ENCODE measurements around the gene THEM5.

THEM5 gene

GRCh38 chr1:151828921-151829320 lies 24.6 kb downstream of the THEM5 start:
- Histone ChIP-seq H3K4me1 (ENCODE audit: insufficient read depth, low read length) (peaks cover 35% of the 10 kb centered on the region), H3K9me3 (ENCODE audit: control insufficient read depth, insufficient read depth, low read length) (no peaks in the 10 kb centered on the region), H3K36me3 (ENCODE audit: insufficient read depth, low read length) (no peaks in the 10 kb centered on the region), H3K9ac (ENCODE audit: low read depth, low read length) (no peak overlapping the region)

- Histone ChIP-seq H3K9ac (ENCODE audit: low read depth, low read length) (no peak overlapping the region), H3K9me3 (ENCODE audit: control insufficient read depth, insufficient read depth, low read length) (no peaks in the 10 kb centered on the region), H3K36me3 (ENCODE audit: insufficient read depth, low read length) (no peaks in the 10 kb centered on the region), H3K4me1 (ENCODE audit: insufficient read depth, low read length) (peaks cover 37% of the 10 kb centered on the region)
These were observed 25.7 kb downstream of the THEM5 start for GRCh38 chr1:151827853-151828252.

- H3K36me3 ChIP-seq (ENCODE audit: insufficient read depth, low read length): no peaks in the 10 kb centered on the region
- no peaks in the 10 kb centered on the region for H3K9me3 ChIP-seq (ENCODE audit: control insufficient read depth, insufficient read depth, low read length)
- no peak overlapping the region for H3K9ac ChIP-seq (ENCODE audit: low read depth, low read length)
- H3K4me1 ChIP-seq (ENCODE audit: insufficient read depth, low read length): peaks cover 41% of the 10 kb centered on the region
These were observed 27.5 kb downstream of the THEM5 start for GRCh38 chr1:151825751-151826660.

GRCh38 chr1:151825204-151825603 lies 28.3 kb downstream of the THEM5 start:
- Histone ChIP-seq H3K4me1 (ENCODE audit: insufficient read depth, low read length) (peaks cover 36% of the 10 kb centered on the region), H3K9ac (ENCODE audit: low read depth, low read length) (no peak overlapping the region), H3K9me3 (ENCODE audit: control insufficient read depth, insufficient read depth, low read length) (no peaks in the 10 kb centered on the region)

GRCh38 chr1:151823175-151823574 lies 30.3 kb downstream of the THEM5 start:
- H3K4me1 ChIP-seq (ENCODE audit: insufficient read depth, low read length): peaks cover 22% of the 10 kb centered on the region

More at GRCh38 chr1:151825204-151825603, 28.3 kb downstream of the THEM5 start:
- H3K36me3 ChIP-seq (ENCODE audit: insufficient read depth, low read length): no peaks in the 10 kb centered on the region

GRCh38 chr1:151822404-151822803 lies 31.1 kb downstream of the THEM5 start:
- peaks cover 19% of the 10 kb centered on the region for H3K4me1 ChIP-seq (ENCODE audit: insufficient read depth, low read length)
- H3K9me3 ChIP-seq (ENCODE audit: control insufficient read depth, insufficient read depth, low read length): no peaks in the 10 kb centered on the region
- H3K36me3 ChIP-seq (ENCODE audit: insufficient read depth, low read length): no peaks in the 10 kb centered on the region
- no peak overlapping the region for H3K9ac ChIP-seq (ENCODE audit: low read depth, low read length)

More at GRCh38 chr1:151823175-151823574, 30.3 kb downstream of the THEM5 start:
- Histone ChIP-seq H3K9ac (ENCODE audit: low read depth, low read length) (no peak overlapping the region), H3K9me3 (ENCODE audit: control insufficient read depth, insufficient read depth, low read length) (no peaks in the 10 kb centered on the region), H3K36me3 (ENCODE audit: insufficient read depth, low read length) (no peaks in the 10 kb centered on the region)

GRCh38 chr1:151820940-151821339 lies 32.6 kb downstream of the THEM5 start:
- Histone ChIP-seq H3K9ac (ENCODE audit: low read depth, low read length) (no peak overlapping the region), H3K36me3 (ENCODE audit: insufficient read depth, low read length) (no peaks in the 10 kb centered on the region), H3K4me1 (ENCODE audit: insufficient read depth, low read length) (peaks cover 14% of the 10 kb centered on the region; the same call in 1 of the 2 replicates), H3K9me3 (ENCODE audit: control insufficient read depth, insufficient read depth, low read length) (no peaks in the 10 kb centered on the region)

- Histone ChIP-seq H3K36me3 (ENCODE audit: insufficient read depth, low read length) (no peaks in the 10 kb centered on the region), H3K9ac (ENCODE audit: low read depth, low read length) (no peak overlapping the region), H3K9me3 (ENCODE audit: control insufficient read depth, insufficient read depth, low read length) (no peaks in the 10 kb centered on the region), H3K4me1 (ENCODE audit: insufficient read depth, low read length) (peaks cover 8% of the 10 kb centered on the region; the same call in 1 of the 2 replicates)
These were observed 33.4 kb downstream of the THEM5 start for GRCh38 chr1:151819976-151820623.

GRCh38 chr1:151819227-151819835 lies 34.2 kb downstream of the THEM5 start:
- no peaks in the 10 kb centered on the region for H3K9me3 ChIP-seq (ENCODE audit: control insufficient read depth, insufficient read depth, low read length)
- H3K36me3 ChIP-seq (ENCODE audit: insufficient read depth, low read length): no peaks in the 10 kb centered on the region
- H3K4me1 ChIP-seq (ENCODE audit: insufficient read depth, low read length): peaks cover 8% of the 10 kb centered on the region; the same call in 1 of the 2 replicates
- H3K9ac ChIP-seq (ENCODE audit: low read depth, low read length): no peak overlapping the region

GRCh38 chr1:151817353-151817730 lies 36.2 kb downstream of the THEM5 start:
- Histone ChIP-seq H3K9ac (ENCODE audit: low read depth, low read length) (no peak overlapping the region), H3K4me1 (ENCODE audit: insufficient read depth, low read length) (peaks cover under 1% of the 10 kb centered on the region; the same call in 1 of the 2 replicates), H3K36me3 (ENCODE audit: insufficient read depth, low read length) (no peaks in the 10 kb centered on the region), H3K9me3 (ENCODE audit: control insufficient read depth, insufficient read depth, low read length) (no peaks in the 10 kb centered on the region)

- Histone ChIP-seq H3K9ac (ENCODE audit: low read depth, low read length) (no peak overlapping the region), H3K4me1 (ENCODE audit: insufficient read depth, low read length) (no peaks in the 10 kb centered on the region), H3K9me3 (ENCODE audit: control insufficient read depth, insufficient read depth, low read length) (no peaks in the 10 kb centered on the region), H3K36me3 (ENCODE audit: insufficient read depth, low read length) (no peaks in the 10 kb centered on the region)
These were observed 36.8 kb downstream of the THEM5 start for GRCh38 chr1:151816548-151817352.

- peaks cover 2% of the 10 kb centered on the region; the same call in 1 of the 2 replicates for H3K4me1 ChIP-seq (ENCODE audit: insufficient read depth, low read length)
- H3K9me3 ChIP-seq (ENCODE audit: control insufficient read depth, insufficient read depth, low read length): no peaks in the 10 kb centered on the region
- no peak overlapping the region for H3K9ac ChIP-seq (ENCODE audit: low read depth, low read length)
- no peaks in the 10 kb centered on the region for H3K36me3 ChIP-seq (ENCODE audit: insufficient read depth, low read length)
These were observed 37.7 kb downstream of the THEM5 start for GRCh38 chr1:151815716-151816327.

- no peaks in the 10 kb centered on the region for H3K9me3 ChIP-seq (ENCODE audit: control insufficient read depth, insufficient read depth, low read length)
- peaks cover 7% of the 10 kb centered on the region for H3K4me1 ChIP-seq (ENCODE audit: insufficient read depth, low read length)
- no peak overlapping the region for H3K9ac ChIP-seq (ENCODE audit: low read depth, low read length)
- no peaks in the 10 kb centered on the region for H3K36me3 ChIP-seq (ENCODE audit: insufficient read depth, low read length)
These were observed 38.5 kb downstream of the THEM5 start for GRCh38 chr1:151814971-151815545.

Measured in ES-I3 (cell line).